ENCODE data around the gene DHFR. TPM values are rescaled to one million over a fixed set of nuclear protein-coding genes. Genes with fewer than 3 reads are reported as not detected.

The DHFR gene
- total RNA-seq, 1 experiment from 2014 or later: 72.2 TPM

DNA sequence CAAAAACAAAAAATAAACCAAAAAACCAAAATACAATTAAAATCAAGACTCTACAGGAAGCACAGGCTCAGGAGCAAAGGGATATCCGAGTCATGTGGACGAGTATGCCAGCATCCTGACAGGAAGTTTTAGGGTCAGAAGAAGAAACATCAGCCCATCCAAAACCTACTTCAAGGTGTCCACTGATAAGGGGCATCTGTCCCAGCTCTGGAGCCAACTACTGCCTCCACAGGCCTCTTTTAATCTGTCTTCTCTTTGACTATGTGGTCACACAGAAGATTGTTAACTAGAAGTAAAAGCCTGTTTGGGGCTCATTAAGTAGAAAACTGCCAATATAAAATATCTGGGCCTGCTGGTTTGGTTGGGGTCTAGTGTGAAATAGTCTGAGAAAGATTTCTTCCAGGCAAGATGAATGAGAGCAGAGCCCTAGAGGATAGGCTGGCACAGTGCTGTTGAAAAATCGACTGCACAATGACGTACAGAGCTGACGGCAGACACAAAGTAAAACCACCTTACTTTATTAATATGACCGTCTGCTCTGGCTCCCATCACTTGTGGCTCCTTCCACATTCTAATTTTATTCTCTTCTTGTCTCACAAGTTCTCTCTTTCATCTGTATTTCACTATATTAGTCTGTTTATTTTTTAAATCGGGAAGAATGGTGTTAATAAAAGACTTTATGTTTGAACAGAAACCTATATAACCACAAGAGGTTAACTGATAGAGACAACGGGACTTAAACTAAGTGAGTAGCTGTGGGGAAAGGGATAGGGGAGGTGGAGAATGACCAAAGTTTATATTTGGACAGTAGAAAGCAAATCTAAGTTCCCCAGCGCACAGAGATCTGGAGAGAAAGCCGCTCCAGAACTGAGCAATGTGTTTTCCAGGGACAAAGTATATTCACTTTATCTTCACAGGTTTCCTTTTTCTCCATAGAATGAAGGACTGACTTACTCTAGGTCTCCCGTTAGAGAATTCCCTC, 23.2 kb downstream of the DHFR start:
- no peaks in the 10 kb centered on the region for H3K27me3 Mint-ChIP-seq (ENCODE audit: low read depth)
- no peak overlapping the region for H3T11ph ChIP-seq (ENCODE audit: low read length)
- H3K23ac ChIP-seq (ENCODE audit: insufficient read length, low read depth, low read length): no peak overlapping the region
- H3K4me3 Mint-ChIP-seq: no peak overlapping the region
- H4K8ac ChIP-seq (replicated peaks; ENCODE audit: insufficient read length, low read depth, low read length): no peak overlapping the region
- H2BK5ac ChIP-seq (ENCODE audit: insufficient read length, low read length): no peak overlapping the region
- no peaks in the 10 kb centered on the region for H3K79me1 ChIP-seq (ENCODE audit: insufficient read depth, low read depth, low read length, poor library complexity, severe bottlenecking)
- no CpG with 5 or more reads among the region's 11 CpGs for WGBS (ENCODE audit: extremely low coverage, insufficient read length, low lambda C conversion rate)
- no peak overlapping the region for H4K91ac ChIP-seq (ENCODE audit: insufficient read length, low read depth, low read length)
- no peak overlapping the region for H2BK15ac ChIP-seq (ENCODE audit: low read depth, low read length)
- H3K9me3 ChIP-seq (ENCODE audit: control insufficient read depth, low read depth, low read length): no peaks in the 10 kb centered on the region
- H3K4me1 ChIP-seq (ENCODE audit: insufficient read depth, low read length): no peaks in the 10 kb centered on the region
- no peaks in the 10 kb centered on the region for H3K27me3 ChIP-seq (ENCODE audit: insufficient read depth, low read length)
- H3K9ac ChIP-seq (ENCODE audit: extremely low read depth, insufficient read length, low read length): no peak overlapping the region
- peaks cover 33 to 66% (median 62%) of the 10 kb centered on the region in 3 experiments; a peak in 6 of 7 replicates for H3K36me3 Mint-ChIP-seq (ENCODE audit: insufficient read depth in 1 of 3, low read depth in 3 of 3)
- no peak overlapping the region for H3K18ac ChIP-seq (ENCODE audit: insufficient read length, low read depth, low read length)
- H2AFZ ChIP-seq (ENCODE audit: low read length): no peak overlapping the region
- no peak overlapping the region for H3K4ac ChIP-seq (ENCODE audit: low read depth, low read length)
- no peak overlapping the region; a peak in 1 of 7 replicates for H3K27ac Mint-ChIP-seq
- H3K4me2 ChIP-seq (ENCODE audit: insufficient read depth, insufficient read length, low read length): no peak overlapping the region
- H3K56ac ChIP-seq (ENCODE audit: insufficient read length, low read depth, low read length): no peak overlapping the region
- no peak overlapping the region for H2BK20ac ChIP-seq (ENCODE audit: low read depth, low read length, poor library complexity, severe bottlenecking)
- no peak overlapping the region for H3K27ac ChIP-seq (ENCODE audit: insufficient read length, low read depth, low read length)
- H3K79me2 ChIP-seq (ENCODE audit: insufficient read depth, low read length): no peaks in the 10 kb centered on the region
- H4K5ac ChIP-seq (ENCODE audit: insufficient read length, low read depth, low read length): no peak overlapping the region
- H3K9me3 Mint-ChIP-seq: no peaks in the 10 kb centered on the region
- H2BK120ac ChIP-seq (ENCODE audit: low read depth, low read length, poor library complexity, severe bottlenecking): no peak overlapping the region
- H2BK12ac ChIP-seq (ENCODE audit: insufficient read length, low read depth, low read length): no peak overlapping the region
- no peaks in the 10 kb centered on the region for H3K4me1 Mint-ChIP-seq
- H3K23me2 ChIP-seq (ENCODE audit: insufficient read length, low read depth, low read length, poor library complexity, severe bottlenecking): no peaks in the 10 kb centered on the region
- H3K14ac ChIP-seq (ENCODE audit: insufficient read depth, low read length): no peak overlapping the region
- TF ChIP-seq, protein P1, sequence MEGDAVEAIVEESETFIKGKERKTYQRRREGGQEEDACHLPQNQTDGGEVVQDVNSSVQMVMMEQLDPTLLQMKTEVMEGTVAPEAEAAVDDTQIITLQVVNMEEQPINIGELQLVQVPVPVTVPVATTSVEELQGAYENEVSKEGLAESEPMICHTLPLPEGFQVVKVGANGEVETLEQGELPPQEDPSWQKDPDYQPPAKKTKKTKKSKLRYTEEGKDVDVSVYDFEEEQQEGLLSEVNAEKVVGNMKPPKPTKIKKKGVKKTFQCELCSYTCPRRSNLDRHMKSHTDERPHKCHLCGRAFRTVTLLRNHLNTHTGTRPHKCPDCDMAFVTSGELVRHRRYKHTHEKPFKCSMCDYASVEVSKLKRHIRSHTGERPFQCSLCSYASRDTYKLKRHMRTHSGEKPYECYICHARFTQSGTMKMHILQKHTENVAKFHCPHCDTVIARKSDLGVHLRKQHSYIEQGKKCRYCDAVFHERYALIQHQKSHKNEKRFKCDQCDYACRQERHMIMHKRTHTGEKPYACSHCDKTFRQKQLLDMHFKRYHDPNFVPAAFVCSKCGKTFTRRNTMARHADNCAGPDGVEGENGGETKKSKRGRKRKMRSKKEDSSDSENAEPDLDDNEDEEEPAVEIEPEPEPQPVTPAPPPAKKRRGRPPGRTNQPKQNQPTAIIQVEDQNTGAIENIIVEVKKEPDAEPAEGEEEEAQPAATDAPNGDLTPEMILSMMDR (conservative IDR thresholded peaks at IDR 0.05): no peak
- no peaks in the 10 kb centered on the region for H4K20me1 ChIP-seq (ENCODE audit: control insufficient read depth, insufficient read depth, insufficient read length)
- no peak for DNase-seq
- H2AK5ac ChIP-seq (ENCODE audit: insufficient read length, low read length): no peak overlapping the region
